HepG2 (cell line): Measurements from ENCODE around the gene HEPACAM. TPM values are rescaled to one million over a fixed set of nuclear protein-coding genes. Genes with fewer than 3 reads are reported as not detected.

Source experiments
- CBX5 ChIP-seq: sonication (generic); formaldehyde crosslinking; IDR thresholded peaks from 2 replicates; pipeline ENCODE4 v1.4.0; 2020; ENCODE audit warnings: missing genetic modification reagents, borderline replicate concordance
- CENPT ChIP-seq: sonication (generic); formaldehyde crosslinking; IDR thresholded peaks from 2 replicates; pipeline ENCODE4 v1.8.0; 2022; ENCODE audit warnings: low read depth, mild to moderate bottlenecking, moderate library complexity, missing genetic modification reagents
- CREM ChIP-seq, 2 experiments: sonication (generic) in 1 of 2; formaldehyde crosslinking in 1 of 2; IDR thresholded peaks; 2 replicates each; pipeline versions ENCODE4 v1.4.0 to v1.6.1; 2016 to 2020; ENCODE audit warnings: antibody characterized with exemption in 1 of 2, mild to moderate bottlenecking in 1 of 2, missing genetic modification reagents in 1 of 2
- FLYWCH1 ChIP-seq: sonication (generic); formaldehyde crosslinking; IDR thresholded peaks from 2 replicates; pipeline ENCODE4 v1.8.1; 2023; ENCODE audit warnings: mild to moderate bottlenecking, missing genetic modification reagents
- FOXK1 ChIP-seq: sonication (generic); formaldehyde crosslinking; IDR thresholded peaks from 2 replicates; pipeline ENCODE4 v1.4.0; 2020; ENCODE audit warnings: low read depth, missing genetic modification reagents, borderline replicate concordance
- GTF3A ChIP-seq: sonication (generic); formaldehyde crosslinking; conservative IDR thresholded peaks from 2 replicates; pipeline ENCODE4 v1.4.0; 2020; ENCODE audit warnings: mild to moderate bottlenecking, missing genetic modification reagents
- HOXA9 ChIP-seq: sonication (generic); formaldehyde crosslinking; IDR thresholded peaks from 2 replicates; pipeline ENCODE4 v1.8.1; 2022; ENCODE audit warnings: missing genetic modification reagents, mild to moderate bottlenecking, moderate library complexity, borderline replicate concordance
- MEIS2 ChIP-seq: sonication (generic); formaldehyde crosslinking; IDR thresholded peaks from 2 replicates; pipeline ENCODE4 v1.9.0; 2021; ENCODE audit warnings: mild to moderate bottlenecking, missing genetic modification reagents
- NPAS2 ChIP-seq: sonication (generic); formaldehyde crosslinking; IDR thresholded peaks from 2 replicates; pipeline ENCODE4 v1.8.0; 2022; ENCODE audit warnings: mild to moderate bottlenecking, missing genetic modification reagents, borderline replicate concordance
- NR2F2 ChIP-seq: IDR thresholded peaks from 2 replicates; pipeline ENCODE4 v1.6.1; 2012; ENCODE audit warnings: low read depth, inconsistent platforms, borderline replicate concordance
- PCBP2 ChIP-seq: fragments of 200-400 bp; formaldehyde crosslinking; optimal IDR thresholded peaks from 2 replicates; pipeline ENCODE3; 2018; ENCODE audit warnings: low read length, low read depth; ENCODE audit not compliant: poor library complexity, severe bottlenecking
- RARA ChIP-seq: IDR thresholded peaks from 2 replicates; pipeline ENCODE4 v1.6.1; 2016; ENCODE audit warnings: missing genetic modification reagents, missing compliant biosample characterization
- RBAK ChIP-seq: sonication (generic); formaldehyde crosslinking; IDR thresholded peaks from 2 replicates; pipeline ENCODE4 v1.5.1; 2020; ENCODE audit warnings: mild to moderate bottlenecking, missing genetic modification reagents
- SALL1 ChIP-seq: sonication (generic); formaldehyde crosslinking; IDR thresholded peaks from 2 replicates; pipeline ENCODE4 v1.8.0; 2022; ENCODE audit warnings: mild to moderate bottlenecking, missing genetic modification reagents
- SIX1 ChIP-seq: sonication (generic); formaldehyde crosslinking; IDR thresholded peaks from 2 replicates; pipeline ENCODE4 v1.4.0; 2020; ENCODE audit warnings: missing genetic modification reagents, borderline replicate concordance
- ZFAT ChIP-seq: sonication (generic); formaldehyde crosslinking; conservative IDR thresholded peaks from 2 replicates; pipeline ENCODE4 v1.8.1; 2023; ENCODE audit warnings: missing genetic modification reagents, inconsistent platforms
- ZFP82 ChIP-seq: sonication (generic); formaldehyde crosslinking; IDR thresholded peaks from 2 replicates; pipeline ENCODE4 v1.5.1; 2020; ENCODE audit warnings: mild to moderate bottlenecking, missing genetic modification reagents, borderline replicate concordance
- ZFP90 ChIP-seq: sonication (generic); formaldehyde crosslinking; IDR thresholded peaks from 2 replicates; pipeline ENCODE4 v1.8.0; 2022; ENCODE audit warnings: missing genetic modification reagents, mild to moderate bottlenecking, inconsistent platforms, borderline replicate concordance
- ZNF12 ChIP-seq: sonication (generic); formaldehyde crosslinking; IDR thresholded peaks from 2 replicates; pipeline ENCODE4 v1.5.0; 2020; ENCODE audit warnings: missing genetic modification reagents
- ZNF30 ChIP-seq: sonication (generic); formaldehyde crosslinking; IDR thresholded peaks from 2 replicates; pipeline ENCODE4 v1.5.0; 2020; ENCODE audit warnings: mild to moderate bottlenecking, missing genetic modification reagents
- ZNF350 ChIP-seq: sonication (generic); formaldehyde crosslinking; IDR thresholded peaks from 2 replicates; pipeline ENCODE4 v1.4.0; 2020; ENCODE audit warnings: mild to moderate bottlenecking, low read depth, missing genetic modification reagents, borderline replicate concordance
- ZNF367 ChIP-seq: sonication (generic); formaldehyde crosslinking; IDR thresholded peaks from 2 replicates; pipeline ENCODE4 v1.4.0; 2020; ENCODE audit warnings: missing genetic modification reagents, borderline replicate concordance
- ZNF562 ChIP-seq: sonication (generic); formaldehyde crosslinking; IDR thresholded peaks from 2 replicates; pipeline ENCODE4 v1.8.0; 2022; ENCODE audit warnings: missing genetic modification reagents, borderline replicate concordance
- ZNF615 ChIP-seq: sonication (generic); formaldehyde crosslinking; IDR thresholded peaks from 2 replicates; pipeline ENCODE4 v1.5.0; 2020; ENCODE audit warnings: mild to moderate bottlenecking, missing genetic modification reagents, borderline replicate concordance
- polyA plus RNA-seq, 8 experiments: library from polyadenylated mRNA; depleted of rRNA in 3 of 8; stranded (reverse) in 7 of 8; unstranded in 1 of 8; fragments of >200 nt; fragmentation: Illumina TruSeq in 4 of 8; extraction: Trizol in 4 of 8; gene quantifications; 2 replicates each; pipeline versions ENCODE4 v1.2.1 to v1.2.3, GENCODE V29; 2011 to 2016; ENCODE audit warnings: low read depth in 4 of 8, missing spikeins in 1 of 8, mixed read lengths in 1 of 8; ENCODE audit not compliant: insufficient read depth in 1 of 8
- total RNA-seq, 5 experiments: library from RNA; depleted of rRNA; stranded (reverse); fragments of >200 nt; fragmentation: Illumina TruSeq; extraction: Trizol; gene quantifications; 2 replicates each; pipeline ENCODE4 v1.2.3, GENCODE V29; 2016; ENCODE audit warnings: low read depth in 1 of 5
- TF ChIP-seq, protein P1 (sequence below): sonication (generic); formaldehyde crosslinking; conservative IDR thresholded peaks from 2 replicates; pipeline ENCODE4 v1.5.0; 2020; ENCODE audit warnings: missing genetic modification reagents
- TF ChIP-seq, protein P2 (sequence below): sonication (generic); formaldehyde crosslinking; conservative IDR thresholded peaks from 2 replicates; pipeline ENCODE4 v1.4.0; 2020; ENCODE audit warnings: missing genetic modification reagents
- TF ChIP-seq, protein P3 (sequence below): sonication (generic); formaldehyde crosslinking; IDR thresholded peaks from 2 replicates; pipeline ENCODE4 v1.9.0; 2022; ENCODE audit warnings: missing genetic modification reagents, mild to moderate bottlenecking, borderline replicate concordance

HEPACAM gene
- total and polyA plus RNA-seq, 2 of the 13 experiments (the other 11 are each of a cell fraction or from before 2014, with no cell fraction given), result 66.9 to 121 TPM

DNA sequence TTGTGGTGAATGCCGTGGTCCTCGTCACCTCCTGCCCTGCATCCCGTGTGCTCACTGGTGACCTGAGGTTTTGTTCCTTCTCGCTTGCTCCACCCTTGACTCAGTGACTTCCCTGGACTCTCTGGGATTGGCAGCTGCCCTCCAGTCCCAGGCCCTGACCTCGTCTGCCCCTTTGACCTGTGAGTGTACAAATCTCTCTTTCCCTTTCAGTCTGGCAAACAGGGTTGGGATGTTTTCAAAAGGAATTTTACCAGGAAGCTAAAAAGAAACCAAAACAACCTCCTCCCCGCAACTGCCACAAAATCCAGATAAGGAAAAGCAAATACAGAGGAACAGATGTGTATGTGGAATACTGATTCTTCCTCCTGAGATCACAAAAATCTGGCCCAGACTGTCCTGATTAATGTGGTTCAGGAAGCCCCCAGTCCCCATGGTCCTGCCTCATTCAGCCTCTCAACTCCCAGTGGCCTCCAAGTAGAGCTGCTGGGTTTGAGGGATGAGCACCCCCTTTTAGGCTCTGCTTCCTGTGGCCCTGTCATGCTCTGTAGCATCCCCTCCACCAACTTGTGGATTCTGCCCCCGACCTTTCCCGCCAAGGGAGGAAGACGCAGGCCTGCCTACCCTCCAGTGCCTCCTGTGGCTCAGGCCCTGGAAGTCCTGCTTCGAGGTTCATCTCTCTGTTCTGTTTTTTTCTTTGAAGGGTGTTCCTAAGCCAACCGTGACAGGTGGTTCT lies 53.3 kb downstream of the HEPACAM start (continued):
- no peak for TF ChIP-seq FOXK1 (CRISPR knock-in tag)
- no peak for TF ChIP-seq ZNF615 (CRISPR knock-in tag)
- TF ChIP-seq, protein P1, sequence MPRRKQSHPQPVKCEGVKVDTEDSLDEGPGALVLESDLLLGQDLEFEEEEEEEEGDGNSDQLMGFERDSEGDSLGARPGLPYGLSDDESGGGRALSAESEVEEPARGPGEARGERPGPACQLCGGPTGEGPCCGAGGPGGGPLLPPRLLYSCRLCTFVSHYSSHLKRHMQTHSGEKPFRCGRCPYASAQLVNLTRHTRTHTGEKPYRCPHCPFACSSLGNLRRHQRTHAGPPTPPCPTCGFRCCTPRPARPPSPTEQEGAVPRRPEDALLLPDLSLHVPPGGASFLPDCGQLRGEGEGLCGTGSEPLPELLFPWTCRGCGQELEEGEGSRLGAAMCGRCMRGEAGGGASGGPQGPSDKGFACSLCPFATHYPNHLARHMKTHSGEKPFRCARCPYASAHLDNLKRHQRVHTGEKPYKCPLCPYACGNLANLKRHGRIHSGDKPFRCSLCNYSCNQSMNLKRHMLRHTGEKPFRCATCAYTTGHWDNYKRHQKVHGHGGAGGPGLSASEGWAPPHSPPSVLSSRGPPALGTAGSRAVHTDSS, result no peak
- no peak for TF ChIP-seq ZNF562 (CRISPR knock-in tag)
- TF ChIP-seq ZFAT (CRISPR knock-in tag), result no peak
- TF ChIP-seq FLYWCH1 (CRISPR knock-in tag), result no peak
- no peak for TF ChIP-seq CENPT (CRISPR knock-in tag)
- TF ChIP-seq SALL1, result peak; percentile 72; the same call in 1 of the 2 replicates
- TF ChIP-seq ZNF30, result no peak
- TF ChIP-seq ZNF350 (CRISPR knock-in tag), result peak; percentile 31; the same call in 1 of the 2 replicates
- no peak for TF ChIP-seq SIX1 (CRISPR knock-in tag)
- TF ChIP-seq NR2F2, result peak; percentile 98
- TF ChIP-seq CBX5 (CRISPR knock-in tag), result no peak
- no peak for TF ChIP-seq PCBP2
- 0 out of 2 replicates have a peak, but pooled peaks have one; percentile 36 for TF ChIP-seq CREM (IDR thresholded peaks at IDR 0.05)
- TF ChIP-seq CREM (CRISPR knock-in tag; IDR thresholded peaks at IDR 0.05), result no peak
- TF ChIP-seq MEIS2, result peak; percentile 67; the same call in 1 of the 2 replicates
- TF ChIP-seq GTF3A (CRISPR knock-in tag), result 0 out of 2 replicates have a peak, but pooled peaks have one; percentile 35
- TF ChIP-seq NPAS2 (CRISPR knock-in tag), result no peak
- TF ChIP-seq, protein P2, sequence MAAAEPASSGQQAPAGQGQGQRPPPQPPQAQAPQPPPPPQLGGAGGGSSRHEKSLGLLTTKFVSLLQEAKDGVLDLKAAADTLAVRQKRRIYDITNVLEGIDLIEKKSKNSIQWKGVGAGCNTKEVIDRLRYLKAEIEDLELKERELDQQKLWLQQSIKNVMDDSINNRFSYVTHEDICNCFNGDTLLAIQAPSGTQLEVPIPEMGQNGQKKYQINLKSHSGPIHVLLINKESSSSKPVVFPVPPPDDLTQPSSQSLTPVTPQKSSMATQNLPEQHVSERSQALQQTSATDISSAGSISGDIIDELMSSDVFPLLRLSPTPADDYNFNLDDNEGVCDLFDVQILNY, result no peak
- TF ChIP-seq RARA (CRISPR knock-in tag), result peak; percentile 93
- TF ChIP-seq ZNF12 (CRISPR knock-in tag), result no peak
- TF ChIP-seq HOXA9 (CRISPR knock-in tag), result no peak
- TF ChIP-seq, protein P3, sequence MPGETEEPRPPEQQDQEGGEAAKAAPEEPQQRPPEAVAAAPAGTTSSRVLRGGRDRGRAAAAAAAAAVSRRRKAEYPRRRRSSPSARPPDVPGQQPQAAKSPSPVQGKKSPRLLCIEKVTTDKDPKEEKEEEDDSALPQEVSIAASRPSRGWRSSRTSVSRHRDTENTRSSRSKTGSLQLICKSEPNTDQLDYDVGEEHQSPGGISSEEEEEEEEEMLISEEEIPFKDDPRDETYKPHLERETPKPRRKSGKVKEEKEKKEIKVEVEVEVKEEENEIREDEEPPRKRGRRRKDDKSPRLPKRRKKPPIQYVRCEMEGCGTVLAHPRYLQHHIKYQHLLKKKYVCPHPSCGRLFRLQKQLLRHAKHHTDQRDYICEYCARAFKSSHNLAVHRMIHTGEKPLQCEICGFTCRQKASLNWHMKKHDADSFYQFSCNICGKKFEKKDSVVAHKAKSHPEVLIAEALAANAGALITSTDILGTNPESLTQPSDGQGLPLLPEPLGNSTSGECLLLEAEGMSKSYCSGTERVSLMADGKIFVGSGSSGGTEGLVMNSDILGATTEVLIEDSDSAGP (CRISPR knock-in tag), result peak; percentile 55; the same call in 1 of the 2 replicates
- no peak for TF ChIP-seq ZNF367
- no peak for TF ChIP-seq ZFP90 (CRISPR knock-in tag)
- no peak for TF ChIP-seq RBAK (CRISPR knock-in tag)
- TF ChIP-seq ZFP82, result no peak
